T-helper 1 cell treated with Interleukin-12 subunit alpha and Interleukin-12 subunit beta and Interleukin-4 antibody, amounts not matched to agents 30 ng/mL and 1 ng/mL, for 36 hours (primary cell): ENCODE data around the gene CSF1R. TPM values are rescaled to one million over a fixed set of nuclear protein-coding genes. Genes with fewer than 3 reads are reported as not detected.

ENCODE experiments used
- total RNA-seq: library from RNA; stranded (reverse); gene quantifications from 2 replicates; pipeline ENCODE4 v1.2.3, GENCODE V29; 2022

Gene CSF1R
- total RNA-seq, 1 donor from 2014 or later: 0.15 TPM

Other genes starting within 250 kb of the CSF1R start
- not detected in 2 replicates for gene PDE6A, start 141.8 kb downstream of the CSF1R start, total RNA-seq
- 11.1 and 12.0 TPM in 2 replicates for gene SLC26A2, start 125.8 kb downstream of the CSF1R start, total RNA-seq
- 2.2 and 2.5 TPM in 2 replicates for gene TIGD6, start 85.9 kb downstream of the CSF1R start, total RNA-seq
- 40.6 and 43.3 TPM in 2 replicates for gene HMGXB3, start 85.8 kb downstream of the CSF1R start, total RNA-seq
- 11.4 and 12.3 TPM in 2 replicates for gene PDGFRB, start 69.3 kb upstream of the CSF1R start, total RNA-seq
- not detected in 2 replicates for gene CDX1, start 80.2 kb upstream of the CSF1R start, total RNA-seq
- not detected in 2 replicates for gene SLC6A7, start 103.5 kb upstream of the CSF1R start, total RNA-seq
- gene CAMK2A, start 203.2 kb upstream of the CSF1R start, total RNA-seq: not detected in 2 replicates
- gene ARSI, start 216.4 kb upstream of the CSF1R start, total RNA-seq: not detected in 2 replicates